Immature natural killer cell (primary cell): Measurements from ENCODE around the gene ELL. TPM values are rescaled to one million over a fixed set of nuclear protein-coding genes. Genes with fewer than 3 reads are reported as not detected.
A peak's percentile ranks its signal among the peaks of the same experiment; 100 is the strongest.

Experiments
- DNase-seq, 3 donors: peaks; one replicate each; pipeline ENCODE4 v3.0.0; 2022; ENCODE audit warnings: mixed read lengths in 1 of 3
- H3K27ac Mint-ChIP-seq, 6 donors: one replicate each; pipeline ENCODE4 v1.8.0; 2020; ENCODE audit warnings: mixed read lengths in 6 of 6, mild to moderate bottlenecking in 5 of 6, inconsistent platforms in 4 of 6, moderate library complexity in 3 of 6
- H3K27me3 Mint-ChIP-seq, 3 donors: one replicate each; pipeline ENCODE4 v1.8.0; 2020 to 2021; ENCODE audit warnings: low read depth in 3 of 3, mild to moderate bottlenecking in 3 of 3, mixed read lengths in 3 of 3, moderate library complexity in 3 of 3, inconsistent platforms in 1 of 3
- H3K36me3 Mint-ChIP-seq, 3 donors: one replicate each; pipeline ENCODE4 v1.8.0; 2020; ENCODE audit warnings: mixed read lengths in 3 of 3, inconsistent platforms in 2 of 3, mild to moderate bottlenecking in 2 of 3
- H3K4me1 Mint-ChIP-seq, 2 donors: one replicate each; pipeline ENCODE4 v1.8.0; 2020; ENCODE audit warnings: inconsistent platforms in 2 of 2, mild to moderate bottlenecking in 2 of 2, mixed read lengths in 2 of 2, moderate library complexity in 1 of 2
- H3K4me3 Mint-ChIP-seq, 5 donors: one replicate each; pipeline ENCODE4 v1.8.0; 2020; ENCODE audit warnings: mild to moderate bottlenecking in 5 of 5, mixed read lengths in 5 of 5, inconsistent platforms in 3 of 5, moderate library complexity in 3 of 5
- H3K9me3 Mint-ChIP-seq, 6 donors: one replicate each; pipeline ENCODE4 v1.8.0; 2020; ENCODE audit warnings: mild to moderate bottlenecking in 6 of 6, mixed read lengths in 6 of 6, inconsistent platforms in 4 of 6, moderate library complexity in 3 of 6
- polyA plus RNA-seq, 3 donors: library from polyadenylated mRNA; unstranded; fragments of 300-500 nt; fragmentation: Illumina TruSeq; gene quantifications; one replicate each; pipeline ENCODE4 v1.2.3, GENCODE V29; 2021

ELL gene
- polyA plus RNA-seq, 3 donors from 2014 or later = 9.1 to 21.1 (median 11.1) TPM

- Mint-ChIP-seq H3K4me1 (peaks cover 6 to 17% of the 10 kb centered on the region in 2 donors), H3K27ac (no peak overlapping the region), H3K27me3 (peaks cover 1 to 5% (median 2%) of the 10 kb centered on the region in 3 donors), H3K9me3 (no peaks in the 10 kb centered on the region), H3K36me3 (peaks cover 0 to 13% (median 7%) of the 10 kb centered on the region in 3 donors), H3K4me3 (no peak overlapping the region)
- DNase-seq = no peak
These were observed 61.0 kb downstream of the ELL start for GRCh38 chr19:18460900-18461299.

- Mint-ChIP-seq H3K4me3 (no peak overlapping the region), H3K27me3 (peaks cover 0 to 2% (median 1%) of the 10 kb centered on the region in 3 donors), H3K27ac (no peak overlapping the region), H3K36me3 (peaks cover 4 to 9% (median 5%) of the 10 kb centered on the region in 3 donors), H3K9me3 (no peaks in the 10 kb centered on the region), H3K4me1 (peaks cover 0 to 6% of the 10 kb centered on the region in 2 donors)
- no peak for DNase-seq
These were observed 64.2 kb downstream of the ELL start for GRCh38 chr19:18457483-18458331.

GRCh38 chr19:18456974-18457373 is 64.9 kb downstream of the ELL start:
- Mint-ChIP-seq H3K4me1 (peaks cover 0 to 4% of the 10 kb centered on the region in 2 donors), H3K4me3 (no peak overlapping the region), H3K27ac (peak overlapping the region in 1 of 6 donors; percentile 10), H3K36me3 (peaks cover 5 to 8% (median 7%) of the 10 kb centered on the region in 3 donors), H3K27me3 (peaks cover 0 to 1% (median under 1%) of the 10 kb centered on the region in 3 donors), H3K9me3 (no peaks in the 10 kb centered on the region)
- no peak for DNase-seq

- Mint-ChIP-seq H3K27ac (peak overlapping the region in 2 of 6 donors; percentile 10 to 49), H3K36me3 (peaks cover under 1 to 8% (median 5%) of the 10 kb centered on the region in 3 donors), H3K27me3 (peaks cover 0 to 1% (median 0%) of the 10 kb centered on the region in 3 donors), H3K4me1 (no peaks in the 10 kb centered on the region), H3K4me3 (no peak overlapping the region), H3K9me3 (no peaks in the 10 kb centered on the region)
- DNase-seq = no peak
These were observed 65.6 kb downstream of the ELL start for GRCh38 chr19:18456279-18456678.

GRCh38 chr19:18453269-18454024 is 68.4 kb downstream of the ELL start:
- H3K4me3 Mint-ChIP-seq = no peak overlapping the region
- H3K4me1 Mint-ChIP-seq = peaks cover 0 to 2% of the 10 kb centered on the region in 2 donors
- peaks cover 6 to 8% (median 6%) of the 10 kb centered on the region in 3 donors for H3K36me3 Mint-ChIP-seq
- H3K27ac Mint-ChIP-seq = peak overlapping the region in 1 of 6 donors; percentile 67
- H3K9me3 Mint-ChIP-seq = no peaks in the 10 kb centered on the region
- DNase-seq = no peak
- peaks cover 0 to 2% (median 1%) of the 10 kb centered on the region in 3 donors for H3K27me3 Mint-ChIP-seq

GRCh38 chr19:18452386-18452785 is 69.5 kb downstream of the ELL start:
- H3K4me1 Mint-ChIP-seq = peaks cover 0 to 2% of the 10 kb centered on the region in 2 donors
- H3K27ac Mint-ChIP-seq = peak overlapping the region in 1 of 6 donors; percentile 41
- H3K27me3 Mint-ChIP-seq = peaks cover 0 to 4% (median 1%) of the 10 kb centered on the region in 3 donors
- peaks cover 9 to 12% (median 10%) of the 10 kb centered on the region in 3 donors for H3K36me3 Mint-ChIP-seq
- DNase-seq = no peak
- no peaks in the 10 kb centered on the region for H3K9me3 Mint-ChIP-seq
- H3K4me3 Mint-ChIP-seq = no peak overlapping the region

- peaks cover 2 to 6% (median 4%) of the 10 kb centered on the region in 3 donors for H3K27me3 Mint-ChIP-seq
- peaks cover 0 to 2% of the 10 kb centered on the region in 2 donors for H3K4me1 Mint-ChIP-seq
- peak; percentile 80 to 85 (median 82) for DNase-seq
- no peaks in the 10 kb centered on the region for H3K9me3 Mint-ChIP-seq
- no peak overlapping the region for H3K4me3 Mint-ChIP-seq
- peak overlapping the region in 1 of 6 donors; percentile 70 for H3K27ac Mint-ChIP-seq
- H3K36me3 Mint-ChIP-seq = peaks cover 9 to 12% (median 9%) of the 10 kb centered on the region in 3 donors
These were observed 70.7 kb downstream of the ELL start for GRCh38 chr19:18450931-18451836.

- Mint-ChIP-seq H3K27ac (peak overlapping the region in 1 of 6 donors; percentile 70), H3K36me3 (peaks cover 9 to 12% (median 9%) of the 10 kb centered on the region in 3 donors), H3K27me3 (peaks cover 2 to 6% (median 5%) of the 10 kb centered on the region in 3 donors), H3K4me1 (peaks cover 0 to 2% of the 10 kb centered on the region in 2 donors), H3K9me3 (no peaks in the 10 kb centered on the region), H3K4me3 (no peak overlapping the region)
- DNase-seq = no peak
These were observed 71.6 kb downstream of the ELL start for GRCh38 chr19:18450021-18450930.

GRCh38 chr19:18449552-18449951 is 72.3 kb downstream of the ELL start:
- H3K36me3 Mint-ChIP-seq = peaks cover 9 to 12% (median 9%) of the 10 kb centered on the region in 3 donors
- H3K4me3 Mint-ChIP-seq = no peak overlapping the region
- no peak overlapping the region for H3K27ac Mint-ChIP-seq
- DNase-seq = no peak
- H3K4me1 Mint-ChIP-seq = peaks cover 0 to 2% of the 10 kb centered on the region in 2 donors
- peaks cover 2 to 8% (median 5%) of the 10 kb centered on the region in 3 donors for H3K27me3 Mint-ChIP-seq
- H3K9me3 Mint-ChIP-seq = no peaks in the 10 kb centered on the region

- no peak for DNase-seq
- H3K9me3 Mint-ChIP-seq = peaks cover 0 to 6% (median 4%) of the 10 kb centered on the region in 6 donors
- peaks cover 9 to 14% (median 13%) of the 10 kb centered on the region in 3 donors for H3K36me3 Mint-ChIP-seq
- H3K4me1 Mint-ChIP-seq = peaks cover 11% of the 10 kb centered on the region in 2 donors
- H3K27ac Mint-ChIP-seq = no peak overlapping the region
- peaks cover 11 to 19% (median 15%) of the 10 kb centered on the region in 3 donors for H3K27me3 Mint-ChIP-seq
- no peak overlapping the region for H3K4me3 Mint-ChIP-seq
These were observed 75.0 kb downstream of the ELL start for GRCh38 chr19:18446811-18447359.

GRCh38 chr19:18446145-18446810 is 75.6 kb downstream of the ELL start:
- Mint-ChIP-seq H3K27ac (peak overlapping the region in 1 of 6 donors; percentile 23), H3K4me3 (no peak overlapping the region)

More at GRCh38 chr19:18446145-18446810, 75.6 kb downstream of the ELL start:
- Mint-ChIP-seq H3K4me1 (peaks cover 17% of the 10 kb centered on the region in 2 donors), H3K9me3 (peaks cover 0 to 6% (median 5%) of the 10 kb centered on the region in 6 donors), H3K27me3 (peaks cover 15 to 25% (median 21%) of the 10 kb centered on the region in 3 donors), H3K36me3 (peaks cover 9 to 14% (median 13%) of the 10 kb centered on the region in 3 donors)
- DNase-seq = no peak
